ENCODE measurements around the gene CTSW. TPM values are rescaled to one million over a fixed set of nuclear protein-coding genes. Genes with fewer than 3 reads are reported as not detected.

Gene CTSW
- total RNA-seq, 1 donor from 2014 or later, result not detected

- Histone ChIP-seq H3K4me3 (ENCODE audit: low read depth, low read length) (peak overlapping the region; percentile 98), H3K27me3 (ENCODE audit: control insufficient read depth, insufficient read depth, low read length) (no peaks in the 10 kb centered on the region), H3K36me3 (ENCODE audit: control insufficient read depth, insufficient read depth, low read length) (peaks cover 41% of the 10 kb centered on the region)
- DNase-seq (ENCODE audit: low read depth) (peak; percentile 45), FAIRE-seq (no peak)
- no peak for TF ChIP-seq CTCF (IDR thresholded peaks at IDR 0.05; ENCODE audit: insufficient read depth, low read length, severe bottlenecking)
Measured at GRCh38 chr11:65858681-65859087, 21.0 kb upstream of the CTSW start.

- FAIRE-seq, result no peak
- TF ChIP-seq CTCF (IDR thresholded peaks at IDR 0.05; ENCODE audit: insufficient read depth, low read length, severe bottlenecking), result peak; percentile 11
- DNase-seq (ENCODE audit: low read depth), result peak; percentile 91
- Histone ChIP-seq H3K27me3 (ENCODE audit: control insufficient read depth, insufficient read depth, low read length) (no peaks in the 10 kb centered on the region), H3K36me3 (ENCODE audit: control insufficient read depth, insufficient read depth, low read length) (peaks cover 44% of the 10 kb centered on the region), H3K4me3 (ENCODE audit: low read depth, low read length) (peak overlapping the region; percentile 98)
Measured at GRCh38 chr11:65859095-65859811, 20.4 kb upstream of the CTSW start.

DNA sequence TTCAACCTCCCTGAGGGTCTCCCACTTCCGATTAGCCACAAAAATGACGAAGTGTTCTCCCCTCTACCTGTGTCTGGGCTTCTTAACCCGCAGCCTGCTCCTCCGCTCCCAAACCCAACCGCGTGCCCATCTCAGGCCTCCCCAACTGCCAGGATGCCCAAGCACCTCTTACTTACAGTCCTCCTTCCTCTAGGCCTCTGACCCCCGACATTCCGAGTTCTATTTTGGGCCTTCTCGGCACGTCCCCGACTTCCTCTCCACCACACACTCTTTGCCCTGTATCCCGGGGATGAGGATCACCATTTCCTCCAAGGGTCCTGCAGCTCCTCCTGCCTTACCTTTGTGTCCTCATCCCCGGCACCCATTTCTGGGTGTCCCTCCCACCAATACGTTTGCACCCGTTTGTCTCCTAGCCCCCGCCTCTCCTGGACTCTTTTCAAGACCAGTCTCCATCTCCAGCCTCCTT is 19.8 kb upstream of the CTSW start:
- no peak for TF ChIP-seq CTCF (IDR thresholded peaks at IDR 0.05; ENCODE audit: insufficient read depth, low read length, severe bottlenecking)
- DNase-seq (ENCODE audit: low read depth) (no peak), FAIRE-seq (no peak)
- Histone ChIP-seq H3K4me3 (ENCODE audit: low read depth, low read length) (peak overlapping the region; percentile 98), H3K27me3 (ENCODE audit: control insufficient read depth, insufficient read depth, low read length) (no peaks in the 10 kb centered on the region), H3K36me3 (ENCODE audit: control insufficient read depth, insufficient read depth, low read length) (peaks cover 44% of the 10 kb centered on the region)

DNA sequence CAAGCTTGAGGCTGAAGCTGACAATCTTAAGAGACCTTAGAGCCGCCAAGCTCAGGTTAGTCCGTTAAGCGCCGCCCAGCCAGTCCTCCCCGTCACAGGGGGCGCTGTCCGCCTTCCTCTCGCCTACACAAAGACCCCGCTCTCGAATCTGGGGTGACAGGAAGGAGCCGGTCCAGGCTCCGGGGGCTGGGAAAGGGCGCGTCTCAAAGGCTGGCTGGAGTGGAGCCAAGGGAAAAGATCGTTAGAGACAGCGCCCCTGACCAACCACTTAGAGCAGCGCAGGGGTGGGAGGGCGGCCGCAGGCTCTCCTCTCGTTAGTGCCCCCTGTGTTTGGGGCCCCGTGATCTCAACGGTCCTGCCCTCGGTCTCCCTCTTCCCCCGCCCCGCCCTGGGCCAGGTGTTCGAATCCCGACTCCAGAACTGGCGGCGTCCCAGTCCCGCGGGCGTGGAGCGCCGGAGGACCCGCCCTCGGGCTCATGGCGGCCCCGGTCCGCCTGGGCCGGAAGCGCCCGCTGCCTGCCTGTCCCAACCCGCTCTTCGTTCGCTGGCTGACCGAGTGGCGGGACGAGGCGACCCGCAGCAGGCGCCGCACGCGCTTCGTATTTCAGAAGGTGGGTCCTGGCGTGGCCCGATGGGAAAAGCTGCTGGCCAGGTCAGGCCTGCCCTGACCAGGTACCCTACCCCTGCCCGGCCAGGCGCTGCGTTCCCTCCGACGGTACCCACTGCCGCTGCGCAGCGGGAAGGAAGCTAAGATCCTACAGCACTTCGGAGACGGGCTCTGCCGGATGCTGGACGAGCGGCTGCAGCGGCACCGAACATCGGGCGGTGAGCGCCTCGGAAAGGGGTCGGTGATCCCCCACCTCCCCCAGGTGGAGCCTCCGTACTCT is 19.1 kb upstream of the CTSW start, which contains the start of gene MUS81:
MUS81 (plus strand) TSS at position 156 of the 887 bp plus-strand sequence; CDS start at position 477, 321 bp downstream.
- DNase-seq (ENCODE audit: low read depth), result peak; percentile 95
- H3K4me3 ChIP-seq (ENCODE audit: low read depth, low read length), result peak within 1 kb of the TSS; percentile 98
- peak; percentile 95 for TF ChIP-seq CTCF (IDR thresholded peaks at IDR 0.05; ENCODE audit: insufficient read depth, low read length, severe bottlenecking)
- peaks cover 43% of the 10 kb centered on the region for H3K36me3 ChIP-seq (ENCODE audit: control insufficient read depth, insufficient read depth, low read length)
- no peaks in the 10 kb centered on the region for H3K27me3 ChIP-seq (ENCODE audit: control insufficient read depth, insufficient read depth, low read length)
- FAIRE-seq, result no peak

DNA sequence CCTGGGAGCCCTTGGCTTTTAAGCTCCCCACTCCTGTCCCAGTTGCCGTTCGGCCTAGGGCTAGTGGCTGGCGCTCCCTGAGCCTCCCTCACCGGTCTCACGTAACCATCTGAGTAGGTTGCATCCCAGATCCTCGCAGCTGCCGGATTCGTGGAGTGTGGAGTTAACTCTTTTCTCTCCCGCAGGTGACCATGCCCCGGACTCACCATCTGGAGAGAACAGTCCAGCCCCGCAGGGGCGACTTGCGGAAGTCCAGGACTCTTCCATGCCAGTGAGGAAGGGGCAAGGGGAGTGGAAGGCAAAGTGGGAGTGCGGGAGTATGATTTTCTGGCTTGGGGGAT is 18.5 kb upstream of the CTSW start:
- no peaks in the 10 kb centered on the region for H3K27me3 ChIP-seq (ENCODE audit: control insufficient read depth, insufficient read depth, low read length)
- peaks cover 39% of the 10 kb centered on the region for H3K36me3 ChIP-seq (ENCODE audit: control insufficient read depth, insufficient read depth, low read length)
- FAIRE-seq (no peak), DNase-seq (ENCODE audit: low read depth) (no peak)
- H3K4me3 ChIP-seq (ENCODE audit: low read depth, low read length), result peak overlapping the region; percentile 98
- no peak for TF ChIP-seq CTCF (IDR thresholded peaks at IDR 0.05; ENCODE audit: insufficient read depth, low read length, severe bottlenecking)

All from bronchial epithelial cell (primary cell).